HG02571 (cell line): ENCODE data around the gene OR10H5.
"Not testable (repeated sequence)": the region's sequence is repeated elsewhere in the genome, so short reads cannot be mapped to it uniquely, and the experiment has no call there.

ENCODE experiments used
- ATAC-seq: cut with Tn5 transposase; IDR thresholded peaks from one replicate; pipeline ENCODE4 v1.9.1; 2021; ENCODE audit warnings: mild to moderate bottlenecking, moderate library complexity; ENCODE audit not compliant: unreplicated experiment

Gene OR10H5, protein sequence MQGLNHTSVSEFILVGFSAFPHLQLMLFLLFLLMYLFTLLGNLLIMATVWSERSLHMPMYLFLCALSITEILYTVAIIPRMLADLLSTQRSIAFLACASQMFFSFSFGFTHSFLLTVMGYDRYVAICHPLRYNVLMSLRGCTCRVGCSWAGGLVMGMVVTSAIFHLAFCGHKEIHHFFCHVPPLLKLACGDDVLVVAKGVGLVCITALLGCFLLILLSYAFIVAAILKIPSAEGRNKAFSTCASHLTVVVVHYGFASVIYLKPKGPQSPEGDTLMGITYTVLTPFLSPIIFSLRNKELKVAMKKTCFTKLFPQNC

DNA sequence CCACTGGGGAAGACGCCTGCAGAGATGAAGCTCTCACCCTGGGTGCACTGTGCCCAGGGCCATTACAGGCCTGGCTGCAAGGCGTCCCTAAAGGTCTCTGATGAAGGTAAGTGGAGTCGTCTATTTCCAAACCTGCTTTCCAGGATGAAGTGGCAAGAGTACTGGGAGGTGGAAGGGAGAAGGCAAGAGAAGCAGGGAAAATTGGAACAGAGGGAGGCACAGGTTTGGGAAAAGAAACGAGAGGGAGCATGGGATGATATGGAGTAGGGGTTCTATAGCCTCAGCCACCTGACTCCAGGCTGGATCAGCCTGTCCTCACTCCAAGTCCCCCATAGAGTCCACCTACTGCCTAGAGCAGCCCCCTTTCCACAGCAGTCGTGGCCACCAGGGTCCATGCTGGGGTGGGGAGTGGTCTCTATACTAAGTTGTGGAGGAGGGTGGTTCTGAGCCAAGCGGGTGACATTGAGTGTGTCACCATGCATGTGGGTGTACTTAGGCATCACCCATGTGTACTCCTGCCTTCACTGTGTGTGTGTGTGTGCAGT is at the start of gene OR10H5:
OR10H5 (plus strand) TSS at position 51 of the 545 bp plus-strand sequence. CDS start 6,388 bp downstream, outside the sequence.
- ATAC-seq, result no peak

DNA sequence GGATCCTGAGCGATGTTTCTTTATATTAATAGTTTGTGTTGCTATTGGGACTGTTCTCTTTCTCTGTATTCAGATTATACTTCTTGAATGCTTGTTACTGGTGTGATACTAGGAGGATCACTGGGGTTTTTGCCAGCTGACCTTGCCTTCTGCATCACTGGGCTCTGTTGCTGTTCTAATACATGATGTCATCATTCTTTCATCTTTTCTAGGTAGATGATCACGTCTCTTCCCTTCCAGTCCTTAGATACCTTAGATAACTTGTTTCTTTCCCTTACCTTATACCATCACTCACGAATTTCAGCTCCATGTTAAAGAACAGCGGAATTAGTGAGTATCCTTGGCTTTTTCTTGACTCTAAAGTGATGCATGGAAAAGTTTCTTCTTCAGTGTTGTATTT is 49.7 kb upstream of the OR10H5 start, which contains the start of gene OR10H3:
OR10H3 (plus strand) TSS at position 264 of the 400 bp plus-strand sequence. CDS start 3,408 bp downstream, outside the sequence.
- no peak for ATAC-seq

DNA sequence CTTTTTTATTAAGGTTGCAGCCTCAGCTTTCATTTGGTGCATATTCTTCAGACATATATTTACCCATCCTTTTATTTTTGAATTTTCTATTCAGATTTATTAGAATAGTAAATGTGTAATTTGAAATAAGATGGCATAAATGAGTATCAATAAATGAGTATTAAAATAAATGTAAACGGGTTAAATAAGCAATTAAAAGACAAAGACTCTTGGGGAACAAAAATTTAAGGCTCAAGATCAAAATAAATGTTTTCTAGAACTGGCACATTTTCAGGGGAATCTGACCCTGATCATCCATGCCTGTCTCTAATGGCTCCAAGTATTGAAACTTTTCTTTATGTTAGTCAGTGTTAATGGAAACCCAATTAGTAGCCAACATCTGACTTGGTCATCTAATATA is 46.7 kb upstream of the OR10H5 start:
- no peak for ATAC-seq

DNA sequence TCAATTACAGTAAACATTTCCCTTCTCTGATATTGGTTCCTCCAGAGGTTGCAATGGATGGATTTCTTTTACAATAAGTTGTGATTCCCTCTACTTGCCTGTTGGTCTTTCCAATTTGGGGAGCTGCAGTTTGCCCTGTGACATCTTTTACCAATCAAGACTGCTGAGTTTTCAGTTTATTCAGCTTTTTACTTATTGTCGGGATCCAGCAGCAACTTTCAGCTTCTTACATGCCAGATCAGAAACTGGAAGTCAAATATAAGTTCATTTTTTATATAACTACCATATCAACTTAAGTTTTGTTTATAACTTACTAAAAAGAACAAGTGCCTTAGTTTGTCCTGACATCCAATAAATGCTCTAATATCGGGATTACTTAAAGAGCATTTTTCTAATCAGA is 39.2 kb upstream of the OR10H5 start:
- no peak for ATAC-seq

DNA sequence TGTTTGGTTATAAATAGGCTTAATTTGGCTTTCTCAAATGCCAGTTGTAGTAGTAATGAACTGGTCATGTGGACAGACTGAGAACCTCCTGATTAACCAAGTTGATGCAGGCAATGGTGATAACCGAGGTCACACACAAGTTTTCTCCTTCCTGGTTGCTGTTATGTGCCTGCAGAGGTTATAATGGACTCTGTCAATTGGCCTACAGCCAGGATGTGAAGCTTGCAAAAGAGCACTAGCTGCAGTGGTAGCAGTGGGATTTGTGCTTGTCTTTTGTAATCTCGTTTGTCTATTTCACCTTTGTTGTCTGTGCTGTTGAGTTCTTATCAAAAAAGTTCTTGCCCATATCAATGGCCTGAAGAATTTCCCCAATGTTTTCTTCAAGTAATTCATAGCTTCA is 29.1 kb upstream of the OR10H5 start:
- ATAC-seq, result no peak

DNA sequence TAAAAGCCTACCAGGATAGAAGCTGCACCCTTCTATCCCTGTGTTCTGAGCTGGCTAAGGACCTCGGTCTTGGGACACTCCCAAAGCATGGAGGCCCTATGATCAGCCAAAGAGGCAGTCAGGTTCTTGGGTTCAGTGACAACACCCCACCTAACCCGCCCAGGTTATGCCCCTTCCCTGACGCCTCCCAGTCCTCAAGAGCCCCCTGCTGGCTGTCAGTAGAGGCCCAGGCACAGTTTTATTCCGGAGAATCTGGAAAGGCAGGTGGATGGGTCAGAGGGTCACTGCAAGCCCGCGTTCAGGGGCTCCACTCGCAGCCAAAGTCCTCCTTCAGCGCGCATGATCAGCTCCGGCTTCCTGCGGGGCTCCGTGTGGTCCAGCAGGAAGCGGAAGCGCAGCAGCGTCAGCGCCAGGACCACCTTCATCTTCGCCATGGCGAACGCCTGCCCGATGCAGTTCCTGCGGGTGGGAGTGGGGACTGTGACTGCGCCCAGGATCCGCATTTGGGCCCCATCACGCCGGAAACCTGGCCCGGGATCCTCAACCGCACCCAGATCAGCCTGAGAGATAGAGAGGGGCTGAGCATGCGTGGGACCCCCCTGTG is 27.4 kb upstream of the OR10H5 start:
- ATAC-seq, result no peak

DNA sequence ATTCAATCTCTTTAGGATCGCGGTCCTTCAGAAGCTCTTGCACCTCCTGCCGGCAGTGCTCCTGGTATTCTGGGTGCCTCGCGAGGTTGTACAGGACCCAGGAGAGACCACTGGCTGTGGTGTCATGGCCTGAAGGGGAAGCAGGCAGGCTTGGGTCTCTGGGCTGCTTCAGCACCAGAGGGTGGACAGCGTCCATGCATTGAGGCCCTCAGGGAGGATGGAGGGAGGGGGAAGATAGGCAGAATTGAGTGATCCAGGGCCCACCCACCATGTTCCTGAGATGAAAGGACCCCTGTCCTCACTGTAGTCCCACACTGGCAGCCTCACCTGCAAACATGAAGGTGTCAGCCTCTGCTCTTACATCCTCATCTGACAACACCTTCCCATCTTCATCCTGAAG is 17.9 kb upstream of the OR10H5 start:
- no peak for ATAC-seq

DNA sequence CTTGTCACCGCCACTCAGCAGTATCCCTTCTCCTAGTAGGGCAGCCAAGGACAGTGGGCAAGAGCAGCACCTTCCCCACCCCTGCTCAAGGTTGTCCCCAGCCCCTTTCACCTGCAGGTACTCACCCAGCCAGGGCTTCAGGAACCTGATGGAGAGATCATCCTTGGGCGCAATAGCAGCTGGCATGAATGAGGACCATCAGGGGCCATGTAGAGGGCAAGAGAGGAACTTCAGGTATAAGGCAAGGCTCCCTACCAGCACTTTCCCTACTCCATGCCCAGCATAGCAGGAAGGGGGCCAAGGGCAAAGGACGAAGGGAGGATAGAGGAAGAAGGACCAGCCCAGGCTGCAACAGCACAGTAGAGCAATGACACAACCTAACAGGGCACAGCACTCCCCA is 13.3 kb upstream of the OR10H5 start:
- ATAC-seq, result not testable (repeated sequence)

DNA sequence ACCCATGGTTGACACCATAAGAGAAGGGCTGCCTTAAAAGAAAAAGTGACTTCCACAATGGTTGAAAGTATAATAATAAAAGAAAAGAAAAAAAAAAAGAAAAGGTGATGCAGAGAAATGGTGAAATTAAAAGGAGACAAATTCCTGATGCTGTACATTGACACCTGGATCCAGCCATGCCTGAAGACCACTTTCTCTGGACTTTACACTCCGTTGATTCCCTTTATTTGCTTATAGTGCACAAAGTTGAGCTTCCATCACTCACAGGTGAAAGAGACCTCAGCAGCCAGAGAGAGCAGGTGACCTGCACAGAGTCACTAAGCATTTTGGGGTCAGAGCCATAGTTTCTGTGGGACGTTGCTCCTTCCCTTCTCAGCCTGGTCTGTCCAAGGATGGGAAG is 12.2 kb upstream of the OR10H5 start:
- ATAC-seq, result no peak

DNA sequence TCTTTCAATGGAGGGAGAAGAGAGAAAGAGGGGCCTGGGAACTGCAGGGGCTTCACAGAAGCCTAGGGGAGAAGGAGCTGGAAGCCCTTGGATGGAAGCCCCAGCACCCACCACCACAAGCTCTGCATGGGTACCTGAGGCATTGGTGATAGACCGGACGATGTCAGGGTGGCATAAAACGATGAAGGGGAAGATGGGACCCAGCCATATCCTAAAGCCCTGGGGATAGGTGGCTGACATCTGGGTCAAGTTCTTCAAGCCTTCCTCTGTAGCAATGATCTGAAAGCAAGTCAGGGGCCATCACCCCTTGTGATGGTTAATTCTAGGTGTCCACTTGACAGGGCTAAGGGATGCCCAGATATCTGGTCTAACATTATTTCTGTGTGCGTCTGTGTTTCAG is 11.2 kb upstream of the OR10H5 start:
- no peak for ATAC-seq

DNA sequence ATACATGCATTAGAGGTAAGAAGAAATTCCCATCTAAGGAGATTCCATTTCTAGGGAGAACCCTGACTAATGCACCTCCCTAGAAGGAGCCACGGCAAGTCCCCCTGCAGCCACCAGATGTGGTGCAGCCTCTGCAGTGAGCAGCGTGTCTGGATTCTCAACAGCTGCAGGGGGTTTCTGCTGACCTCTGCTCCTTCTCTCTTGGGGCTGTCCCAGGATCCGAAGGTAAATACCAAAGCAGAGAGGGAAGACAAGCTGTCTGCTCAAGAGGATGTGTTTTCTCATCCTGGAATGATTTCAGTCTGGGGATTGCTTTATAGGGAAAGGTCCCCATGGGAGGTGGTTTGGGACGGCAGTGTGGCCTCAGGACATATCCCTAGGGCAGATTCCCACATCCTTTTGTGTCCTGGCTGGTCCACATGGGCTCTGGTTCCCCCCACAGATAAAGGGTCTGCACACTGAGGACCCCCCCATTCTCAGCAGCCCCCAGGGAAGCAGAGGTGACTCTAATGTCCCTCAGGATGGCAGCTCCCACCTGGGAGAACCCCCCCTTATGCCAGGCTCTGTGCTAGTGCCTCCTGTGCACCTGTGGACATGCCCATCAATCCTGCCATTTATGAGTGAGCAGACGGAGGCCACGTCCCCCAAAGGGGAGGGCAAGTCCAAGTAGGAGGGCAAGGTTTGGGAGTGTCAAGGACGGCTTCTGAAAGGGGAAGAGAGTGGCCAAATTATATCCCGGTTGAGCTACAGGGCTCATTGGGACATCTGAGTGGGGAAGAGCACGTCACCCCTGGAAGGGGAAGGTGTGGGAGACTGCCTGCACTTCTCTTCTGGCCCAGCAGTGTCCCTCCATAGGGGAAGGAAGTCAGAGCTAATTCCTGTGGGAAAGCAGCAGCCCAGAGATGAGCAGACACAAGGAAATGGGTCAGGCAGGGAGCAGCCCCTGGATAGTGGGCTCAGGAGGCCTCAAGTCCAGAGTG is 10.2 kb upstream of the OR10H5 start:
- no peak for ATAC-seq

DNA sequence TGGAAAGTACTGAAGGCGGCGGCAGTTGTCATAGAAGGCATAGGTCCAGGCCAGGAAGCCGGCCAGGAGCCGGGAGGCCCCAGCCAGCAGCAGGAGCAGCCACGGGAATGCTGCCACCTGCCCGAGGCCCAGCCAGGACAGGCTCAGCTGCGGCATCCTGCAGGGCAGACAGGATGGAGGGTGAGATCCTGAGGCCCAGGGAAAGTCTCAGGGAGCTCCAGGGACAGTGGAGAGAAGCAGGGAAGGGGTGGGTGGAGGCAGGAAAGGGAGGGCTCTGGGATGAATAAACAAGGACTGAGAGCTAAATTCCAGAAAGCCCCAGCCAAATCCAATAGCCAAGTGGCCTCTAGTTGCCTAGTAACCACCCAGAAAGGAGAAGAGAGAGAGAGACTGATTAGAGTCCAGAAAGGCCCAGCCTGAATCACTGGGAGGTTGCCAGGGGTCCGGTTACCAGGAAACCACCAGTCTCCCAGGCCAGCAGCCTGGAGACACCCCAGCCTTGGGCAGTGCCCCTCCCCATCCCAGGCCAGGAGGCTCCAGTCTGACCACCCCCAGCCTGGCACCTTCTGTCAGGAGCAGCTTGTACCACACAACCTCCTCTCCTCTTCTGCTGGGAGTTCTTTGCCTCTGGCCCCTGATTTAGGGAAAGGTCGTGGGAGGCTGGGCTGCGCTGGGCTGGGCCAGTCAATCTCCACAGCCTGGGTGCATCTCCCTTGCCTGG is 7.5 kb upstream of the OR10H5 start:
- no peak for ATAC-seq

DNA sequence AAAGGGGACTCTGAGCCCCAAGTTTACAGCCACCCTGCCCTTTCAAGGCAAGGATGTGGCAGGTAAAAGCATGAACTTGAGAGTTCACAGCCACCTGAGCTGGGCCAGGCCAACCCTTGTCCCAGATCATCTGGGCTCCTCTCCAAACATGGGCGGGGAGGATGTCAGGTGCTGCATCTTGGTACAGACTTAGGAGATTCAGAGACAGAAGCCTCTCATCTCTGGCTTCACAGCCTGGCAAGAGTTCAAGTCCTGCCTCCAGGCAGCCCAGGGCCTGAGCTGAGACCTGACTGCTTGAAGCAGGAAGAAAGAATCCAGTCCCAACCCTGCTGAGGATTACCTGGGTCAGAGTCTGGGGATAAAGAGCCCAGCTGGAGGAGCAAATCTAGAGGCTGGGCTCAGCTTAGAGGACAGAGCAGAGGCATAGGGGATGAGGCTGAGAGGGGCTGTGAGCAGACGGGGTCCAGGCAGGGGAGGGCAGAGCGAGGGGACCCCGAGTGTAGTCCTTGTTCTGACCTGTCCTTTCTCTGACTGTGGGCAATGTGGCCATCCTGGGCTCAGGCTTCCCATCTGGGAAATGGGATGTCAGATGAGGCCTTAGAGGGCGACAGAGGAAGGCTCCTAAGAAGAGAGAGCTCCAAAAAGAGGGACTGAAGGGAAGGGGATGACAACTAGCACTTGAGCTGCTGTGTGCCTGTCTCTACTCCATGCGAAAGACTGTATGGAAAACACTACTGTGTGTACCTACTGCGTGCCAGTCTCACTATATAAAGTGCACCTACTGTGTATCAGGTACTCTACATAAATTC is 6.6 kb upstream of the OR10H5 start:
- no peak for ATAC-seq

DNA sequence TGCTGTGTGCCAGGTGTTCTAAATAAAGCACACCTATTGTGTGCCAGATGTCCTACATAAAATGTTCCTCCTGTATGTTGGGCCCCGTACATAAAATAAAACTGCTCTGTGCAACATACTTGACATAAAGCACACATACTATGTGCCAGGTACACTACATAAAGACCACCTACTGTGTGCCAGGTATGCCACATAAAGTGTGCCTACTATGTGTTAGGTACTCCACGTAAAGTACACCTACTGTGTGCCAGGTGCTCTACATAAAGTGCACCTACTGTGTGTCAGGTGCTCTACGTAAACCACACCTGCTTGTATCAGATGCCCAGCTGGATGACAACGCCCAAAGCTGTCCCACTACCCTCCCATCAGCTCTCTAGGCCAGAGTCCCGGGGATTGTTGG is 5.8 kb upstream of the OR10H5 start:
- ATAC-seq, result no peak

DNA sequence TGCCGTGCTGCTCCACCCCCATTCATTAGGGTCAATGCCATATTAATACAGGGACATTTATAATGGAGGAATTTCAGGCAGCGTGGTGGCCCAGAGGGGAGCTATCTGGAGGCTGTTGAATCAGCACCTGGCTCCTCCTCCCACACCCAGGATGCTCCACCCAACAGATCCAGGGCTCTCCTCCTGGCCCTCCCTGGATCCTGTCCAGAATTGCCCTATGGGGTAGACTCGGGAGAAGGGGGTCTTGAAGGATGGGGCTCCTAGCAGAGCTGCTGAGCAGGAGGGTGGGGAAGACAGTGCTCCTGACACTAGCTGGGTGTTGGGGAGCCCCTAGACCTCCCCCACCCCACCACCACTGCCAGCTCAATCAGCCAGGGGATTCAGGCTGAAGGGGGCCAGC is 5.2 kb upstream of the OR10H5 start:
- ATAC-seq, result no peak

DNA sequence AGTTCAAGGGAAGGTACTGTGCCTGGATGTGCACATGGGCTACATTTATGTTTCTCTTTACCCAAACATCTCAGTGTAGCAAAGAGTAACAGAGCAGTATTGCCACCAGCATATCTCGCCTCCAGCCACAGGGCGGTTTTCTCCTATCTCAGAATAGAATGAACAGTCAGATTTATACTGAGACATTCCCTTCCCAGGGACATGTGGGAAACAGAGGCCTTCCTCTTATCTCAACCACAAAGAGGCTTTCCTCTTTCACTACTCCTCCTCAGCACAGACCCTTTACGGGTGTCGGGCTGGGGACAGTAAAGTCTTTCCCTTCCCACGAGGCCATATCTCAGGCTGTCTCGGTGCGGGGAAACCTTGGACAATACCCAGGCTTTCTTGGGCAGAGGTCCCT is 4.6 kb upstream of the OR10H5 start:
- ATAC-seq, result not testable (repeated sequence)

DNA sequence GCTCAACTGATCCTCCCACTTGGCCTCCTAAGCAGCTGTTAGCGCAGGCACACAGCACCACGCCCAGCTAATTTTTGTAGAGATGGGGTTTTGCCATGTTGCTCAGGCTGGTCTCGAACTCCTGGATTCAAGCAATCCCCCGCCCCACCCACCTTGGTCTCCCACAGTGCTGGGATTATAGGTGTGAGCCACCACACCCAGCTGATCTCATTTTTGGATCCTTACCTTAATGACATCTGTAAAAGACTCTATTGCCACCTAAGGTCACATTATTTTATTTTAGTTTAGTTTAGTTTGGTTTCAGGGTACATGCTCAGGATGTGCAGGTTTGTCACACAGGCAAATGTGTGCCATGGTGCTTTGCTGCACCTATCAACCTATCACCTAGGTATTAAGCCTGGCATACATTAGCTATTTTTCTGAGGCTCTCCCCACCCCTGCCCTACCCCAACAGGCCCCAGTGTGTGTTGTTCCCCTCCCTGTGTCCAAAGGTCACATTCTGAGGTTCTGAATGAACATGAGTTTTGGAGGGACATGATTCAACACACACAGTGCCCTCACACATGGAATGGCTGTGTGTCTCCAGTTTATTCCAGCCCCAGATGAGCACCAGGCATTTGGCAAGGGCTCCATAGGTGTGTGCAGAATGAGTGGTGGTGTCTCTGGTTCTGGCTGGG is 1.3 kb downstream of the OR10H5 start:
- no peak for ATAC-seq

DNA sequence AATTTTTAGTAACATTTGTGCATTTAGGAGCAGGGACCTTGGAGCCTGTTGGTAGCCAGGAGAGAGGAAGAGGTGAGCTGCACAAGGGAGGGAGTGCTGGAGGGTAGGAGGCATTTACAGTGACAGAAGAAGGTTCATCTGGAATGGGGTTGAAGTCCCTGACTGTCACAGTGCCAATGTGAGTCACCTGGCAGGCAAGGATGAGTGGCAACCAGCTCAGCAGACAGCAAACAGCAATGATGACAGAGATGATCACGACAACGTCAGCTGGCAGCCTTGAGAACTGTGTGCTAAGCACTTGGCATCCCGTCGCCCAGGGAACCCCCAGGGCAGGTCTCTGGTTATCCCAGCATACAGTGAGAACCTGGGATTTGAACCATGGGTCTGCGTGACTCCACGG is 2.6 kb downstream of the OR10H5 start:
- no peak for ATAC-seq

DNA sequence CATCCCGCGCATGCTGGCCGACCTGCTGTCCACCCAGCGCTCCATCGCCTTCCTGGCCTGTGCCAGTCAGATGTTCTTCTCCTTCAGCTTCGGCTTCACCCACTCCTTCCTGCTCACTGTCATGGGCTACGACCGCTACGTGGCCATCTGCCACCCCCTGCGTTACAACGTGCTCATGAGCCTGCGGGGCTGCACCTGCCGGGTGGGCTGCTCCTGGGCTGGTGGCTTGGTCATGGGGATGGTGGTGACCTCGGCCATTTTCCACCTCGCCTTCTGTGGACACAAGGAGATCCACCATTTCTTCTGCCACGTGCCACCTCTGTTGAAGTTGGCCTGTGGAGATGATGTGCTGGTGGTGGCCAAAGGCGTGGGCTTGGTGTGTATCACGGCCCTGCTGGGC is 6.8 kb downstream of the OR10H5 start:
- not testable (repeated sequence) for ATAC-seq
